ENCODE measurements around the gene CHPT1. TPM values are rescaled to one million over a fixed set of nuclear protein-coding genes. Genes with fewer than 3 reads are reported as not detected.
A peak's percentile ranks its signal among the peaks of the same experiment; 100 is the strongest.

Gene CHPT1
- polyA plus RNA-seq, 1 donor, result 40.4 TPM

GRCh38 chr12:101761350-101761749 is 63.9 kb downstream of the CHPT1 start:
- DNase-seq, result no peak

- no peak for DNase-seq
Measured at GRCh38 chr12:101761781-101762180, 64.3 kb downstream of the CHPT1 start.

- DNase-seq, result no peak
Measured at GRCh38 chr12:101763246-101763931, 65.9 kb downstream of the CHPT1 start.

GRCh38 chr12:101764051-101764792 is 66.8 kb downstream of the CHPT1 start:
- DNase-seq, result no peak

- no peak for DNase-seq
Measured at GRCh38 chr12:101767537-101767936, 70.1 kb downstream of the CHPT1 start.

- no peak for DNase-seq
Measured at GRCh38 chr12:101768781-101769180, 71.3 kb downstream of the CHPT1 start.

GRCh38 chr12:101769865-101770264 is 72.4 kb downstream of the CHPT1 start:
- no peak for DNase-seq

GRCh38 chr12:101772012-101772775 is 74.8 kb downstream of the CHPT1 start:
- DNase-seq, result no peak

GRCh38 chr12:101773650-101774162 is 76.3 kb downstream of the CHPT1 start:
- peak; percentile 38 for DNase-seq

GRCh38 chr12:101775816-101776215 is 78.4 kb downstream of the CHPT1 start:
- no peak for DNase-seq

- no peak for DNase-seq
Measured at GRCh38 chr12:101777485-101777884, 80.0 kb downstream of the CHPT1 start.

GRCh38 chr12:101777978-101778377 is 80.5 kb downstream of the CHPT1 start:
- DNase-seq, result no peak

Other genes starting within 250 kb of the CHPT1 start
- not detected for gene SPIC, start 222.3 kb upstream of the CHPT1 start, polyA plus RNA-seq (ENCODE audit: insufficient read length)
- gene MYBPC1, start 102.7 kb upstream of the CHPT1 start, polyA plus RNA-seq (ENCODE audit: insufficient read length), result not detected
- gene SYCP3, start 41.8 kb downstream of the CHPT1 start, polyA plus RNA-seq (ENCODE audit: insufficient read length), result 1.2 TPM
- 47.6 TPM for gene GNPTAB, start 133.3 kb downstream of the CHPT1 start, polyA plus RNA-seq (ENCODE audit: insufficient read length)
- gene DRAM1, start 179.9 kb downstream of the CHPT1 start, polyA plus RNA-seq (ENCODE audit: insufficient read length), result 21.7 TPM

All from left kidney (tissue), 2 donors.